GM18526 (cell line): ENCODE measurements around the gene ZBTB32.

ENCODE experiments used
- POLR2A ChIP-seq: IDR thresholded peaks from 3 replicates; pipeline ENCODE4 v1.6.1; 2011; ENCODE audit not compliant: insufficient read length; ENCODE audit errors: extremely low read depth

The ZBTB32 gene

GRCh38 chr19:35727053-35727955, 22.9 kb downstream of the ZBTB32 start:
- TF ChIP-seq POLR2A: no peak

DNA sequence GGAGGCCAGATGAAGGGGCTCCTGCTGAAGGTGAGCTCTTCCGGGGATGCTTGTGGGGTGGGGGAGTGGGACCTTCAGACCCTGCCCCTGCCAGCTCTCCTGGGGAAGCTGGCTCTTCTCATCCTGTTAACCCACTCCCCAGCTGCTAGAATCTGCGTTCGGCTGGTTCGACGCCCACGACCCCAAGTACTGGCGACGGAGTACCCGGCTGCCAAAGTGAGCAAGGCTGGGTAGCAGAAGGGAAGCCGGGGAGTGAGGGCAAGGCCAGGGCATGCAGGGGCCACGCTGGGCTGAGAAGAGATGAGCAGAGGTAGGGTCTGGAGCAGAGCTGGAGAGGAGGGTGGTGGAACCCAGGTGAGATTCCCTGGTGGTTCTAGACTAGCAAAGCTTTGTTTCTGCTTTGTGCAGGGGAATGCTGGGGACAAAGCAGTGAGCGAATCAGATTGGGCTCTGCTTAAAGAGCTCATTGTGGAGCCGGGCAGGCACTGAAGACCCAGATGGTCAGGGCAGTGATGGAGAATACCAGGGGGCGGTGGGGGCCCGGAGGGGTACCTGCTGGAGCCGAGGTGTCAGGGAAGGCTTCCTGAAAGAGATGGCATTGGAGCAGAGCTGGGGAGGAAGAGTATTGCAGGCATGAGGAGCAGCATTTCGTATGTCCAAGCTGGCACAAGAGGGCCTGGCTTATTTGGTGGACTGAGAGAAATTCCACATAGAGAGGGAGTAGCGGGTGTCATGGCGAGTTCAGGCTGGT, 23.8 kb downstream of the ZBTB32 start:
- no peak for TF ChIP-seq POLR2A

GRCh38 chr19:35729021-35729420, 24.7 kb downstream of the ZBTB32 start:
- no peak for TF ChIP-seq POLR2A

- TF ChIP-seq POLR2A: no peak
Measured at GRCh38 chr19:35729763-35730162, 25.4 kb downstream of the ZBTB32 start.

DNA sequence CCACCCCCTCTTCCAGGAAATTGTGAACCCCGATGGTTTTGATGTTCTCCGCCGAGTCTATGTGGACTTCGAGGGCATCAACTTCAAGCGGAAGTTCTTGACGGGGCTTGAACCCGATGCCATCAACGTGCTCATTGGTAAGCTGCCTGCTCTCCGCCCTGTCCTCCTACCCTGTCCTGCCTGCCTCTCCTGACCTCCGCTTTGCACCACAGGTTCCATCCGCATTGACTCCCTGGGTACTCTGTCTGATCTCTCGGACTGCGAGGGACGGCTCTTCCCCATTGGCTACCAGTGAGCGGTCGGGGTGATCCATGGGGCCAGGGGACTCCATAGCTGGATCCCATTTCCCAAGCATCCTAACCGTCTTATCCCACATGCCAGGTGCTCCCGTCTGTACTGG, 26.0 kb downstream of the ZBTB32 start:
- TF ChIP-seq POLR2A: no peak

DNA sequence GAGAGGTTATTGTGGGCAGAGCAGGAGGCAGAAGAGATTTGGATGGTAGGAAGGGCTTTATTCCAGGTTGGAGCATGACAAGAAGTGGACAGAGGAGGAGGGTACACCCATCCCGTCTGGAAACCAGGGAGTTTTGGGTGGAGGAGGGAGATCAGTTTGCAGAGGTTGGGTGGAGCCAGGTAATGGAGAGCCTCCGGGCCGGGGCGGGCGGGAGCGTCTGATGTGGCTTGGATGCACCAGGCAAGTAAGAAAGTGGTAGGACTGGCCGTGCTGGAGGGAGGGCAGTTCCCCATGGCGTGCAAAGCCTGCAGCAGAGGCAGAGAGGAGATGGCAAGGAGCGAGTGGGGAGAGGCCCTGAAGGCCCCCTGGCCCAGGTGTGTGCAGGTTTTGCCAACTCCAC, 27.0 kb downstream of the ZBTB32 start:
- TF ChIP-seq POLR2A: no peak

DNA sequence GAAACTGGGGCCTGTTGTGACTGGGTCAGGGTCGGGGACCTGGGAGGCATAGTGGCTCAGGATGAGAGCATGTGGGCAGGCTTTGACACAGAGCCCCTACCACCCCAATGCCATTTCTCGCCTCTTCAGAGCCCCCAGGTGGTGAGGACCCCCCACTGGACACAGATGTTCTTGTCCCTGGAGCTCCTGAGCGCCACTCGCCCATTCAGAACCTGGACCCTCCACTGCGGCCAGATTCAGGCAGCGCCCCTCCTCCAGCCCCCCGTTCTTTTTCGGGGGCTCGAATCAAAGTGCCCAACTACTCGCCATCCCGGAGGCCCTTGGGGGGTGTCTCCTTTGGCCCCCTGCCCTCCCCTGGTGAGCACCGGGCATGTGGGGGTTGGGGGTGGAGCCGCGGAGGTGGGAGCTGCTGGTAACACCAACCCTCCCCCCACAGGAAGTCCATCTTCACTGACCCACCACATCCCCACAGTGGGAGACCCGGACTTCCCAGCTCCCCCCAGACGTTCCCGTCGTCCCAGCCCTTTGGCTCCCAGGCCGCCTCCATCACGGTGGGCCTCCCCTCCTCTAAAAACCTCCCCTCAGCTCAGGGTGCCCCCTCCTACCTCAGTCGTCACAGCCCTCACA, 27.5 kb downstream of the ZBTB32 start:
- no peak for TF ChIP-seq POLR2A

- TF ChIP-seq POLR2A: no peak
Measured at GRCh38 chr19:35732540-35733179, 28.3 kb downstream of the ZBTB32 start.

DNA sequence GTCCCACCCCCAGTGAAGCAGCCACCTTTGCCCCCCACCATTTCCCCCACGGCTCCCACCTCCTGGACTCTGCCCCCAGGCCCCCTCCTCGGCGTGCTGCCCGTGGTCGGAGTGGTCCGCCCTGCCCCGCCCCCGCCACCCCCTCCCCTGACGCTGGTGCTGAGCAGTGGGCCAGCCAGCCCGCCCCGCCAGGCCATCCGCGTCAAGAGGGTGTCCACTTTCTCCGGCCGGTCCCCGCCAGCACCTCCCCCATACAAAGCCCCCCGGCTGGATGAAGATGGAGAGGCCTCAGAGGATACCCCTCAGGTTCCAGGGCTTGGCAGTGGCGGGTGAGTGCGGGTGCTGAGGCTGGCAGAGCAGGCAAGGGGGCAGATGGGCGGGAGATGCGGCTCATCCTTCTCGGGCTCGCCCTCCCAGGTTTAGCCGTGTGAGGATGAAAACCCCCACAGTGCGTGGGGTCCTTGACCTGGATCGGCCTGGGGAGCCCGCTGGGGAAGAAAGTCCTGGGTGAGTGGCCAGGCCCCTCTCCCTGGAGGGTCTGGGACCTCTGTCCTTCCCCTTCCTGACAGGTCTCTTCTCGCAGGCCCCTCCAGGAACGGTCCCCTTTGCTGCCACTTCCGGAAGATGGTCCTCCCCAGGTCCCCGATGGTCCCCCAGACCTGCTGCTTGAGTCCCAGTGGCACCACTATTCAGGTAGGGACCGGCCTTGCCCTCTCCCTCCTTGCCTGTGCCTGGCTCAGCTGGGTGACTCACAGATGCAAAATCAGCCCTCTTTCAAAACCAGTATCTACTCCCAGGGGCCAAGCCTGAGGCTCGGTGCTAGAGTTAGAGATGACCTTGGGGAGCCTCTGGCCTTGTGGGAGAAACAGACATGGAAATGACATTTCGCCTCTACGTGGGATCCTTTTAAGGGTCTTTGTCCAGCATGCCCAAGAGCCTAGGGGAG, 29.1 kb downstream of the ZBTB32 start:
- no peak for TF ChIP-seq POLR2A

GRCh38 chr19:35734273-35734672, 29.9 kb downstream of the ZBTB32 start:
- TF ChIP-seq POLR2A: no peak

DNA sequence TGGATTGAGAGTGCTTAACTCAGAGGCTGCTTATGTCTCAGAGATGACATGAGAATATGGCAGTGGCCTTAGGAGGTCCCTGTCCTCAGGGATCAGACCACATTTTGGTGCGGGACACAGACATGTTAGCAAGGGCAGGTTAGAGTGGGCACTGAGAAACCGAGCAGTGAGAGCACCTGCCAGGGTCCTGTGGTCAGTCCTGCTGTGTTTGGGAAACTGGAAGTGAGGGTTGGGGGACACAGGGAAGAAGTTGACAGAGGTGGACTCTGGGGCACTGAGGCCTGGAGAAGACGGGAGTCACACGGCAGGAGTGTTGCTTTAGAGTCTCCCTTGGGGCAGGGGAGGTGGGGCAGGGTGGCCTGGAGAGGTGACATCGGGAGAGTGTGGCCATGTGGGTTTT, 30.5 kb downstream of the ZBTB32 start:
- TF ChIP-seq POLR2A: no peak

DNA sequence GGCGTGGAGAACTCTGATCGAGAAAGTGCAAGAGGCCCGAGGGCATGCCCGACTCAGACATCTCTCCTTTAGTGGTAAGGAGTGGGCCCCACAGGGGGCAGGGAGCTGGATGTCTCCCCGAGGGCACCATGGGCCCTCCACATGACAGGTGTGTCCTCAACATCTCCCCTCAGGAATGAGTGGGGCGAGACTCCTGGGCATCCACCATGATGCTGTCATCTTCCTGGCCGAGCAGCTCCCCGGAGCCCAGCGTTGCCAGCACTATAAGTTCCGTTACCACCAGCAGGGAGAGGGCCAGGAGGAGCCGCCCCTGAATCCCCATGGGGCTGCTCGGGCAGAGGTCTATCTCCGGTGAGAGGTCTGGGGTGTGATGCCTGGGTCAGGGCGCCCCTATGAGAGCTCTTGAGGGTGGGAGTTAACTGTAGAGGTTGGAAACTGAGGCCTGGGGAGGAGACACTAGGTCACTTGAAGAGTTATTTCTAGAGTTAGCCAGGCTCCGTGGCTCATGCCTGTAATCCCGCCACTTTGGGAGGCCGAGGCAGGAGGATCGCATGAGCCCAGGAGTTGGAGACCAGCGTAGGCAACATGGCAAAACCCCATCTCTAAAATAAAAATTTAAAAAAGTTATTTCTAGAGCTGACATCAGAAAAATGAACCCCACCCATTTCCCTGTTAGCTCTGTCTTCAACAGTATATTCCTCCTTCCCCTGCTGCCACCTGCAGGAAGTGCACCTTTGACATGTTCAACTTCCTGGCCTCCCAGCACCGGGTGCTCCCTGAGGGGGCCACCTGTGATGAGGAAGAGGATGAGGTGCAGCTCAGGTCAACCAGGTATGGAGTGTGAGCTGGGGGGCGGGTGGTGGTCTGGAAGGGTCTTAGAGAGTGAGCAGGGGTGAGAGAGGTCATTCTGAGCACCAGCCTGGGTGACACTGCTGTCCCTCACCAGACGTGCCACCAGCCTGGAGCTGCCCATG, 32.8 kb downstream of the ZBTB32 start:
- no peak for TF ChIP-seq POLR2A
